Type B pancreatic cell (in vitro differentiated cells): ENCODE measurements around the gene SRGAP1. TPM values are rescaled to one million over a fixed set of nuclear protein-coding genes. Genes with fewer than 3 reads are reported as not detected.

Experiments
- DNase-seq: peaks from one replicate; pipeline ENCODE4 v3.0.0; 2021; ENCODE audit warnings: mixed read lengths; ENCODE audit not compliant: unreplicated experiment; ENCODE audit errors: extremely low spot score
- H3K27ac Mint-ChIP-seq: 2 replicates; pipeline ENCODE4 v1.8.0; 2021; ENCODE audit warnings: mild to moderate bottlenecking, mixed read lengths
- H3K27me3 Mint-ChIP-seq: 2 replicates; pipeline ENCODE4 v1.8.0; 2021; ENCODE audit warnings: mixed read lengths
- H3K36me3 Mint-ChIP-seq: 2 replicates; pipeline ENCODE4 v1.8.0; 2021; ENCODE audit warnings: mixed read lengths
- H3K4me1 Mint-ChIP-seq: one replicate; pipeline ENCODE4 v1.8.0; 2021; ENCODE audit warnings: mixed read lengths; ENCODE audit not compliant: unreplicated experiment
- H3K4me3 Mint-ChIP-seq: 2 replicates; pipeline ENCODE4 v1.8.0; 2021; ENCODE audit warnings: mild to moderate bottlenecking, mixed read lengths
- H3K9me3 Mint-ChIP-seq: 2 replicates; pipeline ENCODE4 v1.8.0; 2021; ENCODE audit warnings: mixed read lengths
- total RNA-seq: library from RNA; stranded (reverse); gene quantifications from 2 replicates; pipeline ENCODE4 v1.2.1, GENCODE V29; 2021; ENCODE audit warnings: low replicate concordance
- TF ChIP-seq, protein P1 (sequence below): fragments of 200-600 bp; sonication (generic); conservative IDR thresholded peaks from 2 replicates; pipeline ENCODE4 v1.5.0; 2021; ENCODE audit warnings: antibody characterized with exemption, mild to moderate bottlenecking

The SRGAP1 gene
- total RNA-seq, 1 donor from 2014 or later = 14.9 TPM

DNA sequence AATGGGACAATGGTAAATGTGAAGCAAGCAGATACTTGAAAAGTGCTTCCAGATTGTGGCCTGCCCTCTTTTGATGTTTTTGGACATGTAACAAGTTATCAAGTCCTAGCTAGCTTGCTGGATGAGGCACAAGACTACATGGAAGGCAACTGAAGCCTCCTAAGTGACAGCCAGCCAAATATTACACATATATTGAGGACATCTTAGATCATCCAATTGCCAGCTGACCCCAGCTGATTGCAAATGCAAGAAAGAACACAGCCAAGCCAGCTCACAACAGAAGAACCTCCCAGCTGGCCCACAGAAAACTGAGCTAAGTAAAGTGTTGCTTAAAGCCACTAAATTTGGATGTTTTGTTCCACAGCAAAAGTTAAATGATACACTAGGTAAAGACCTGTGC lies 156.9 kb downstream of the SRGAP1 start:
- no peaks in the 10 kb centered on the region for H3K27me3 Mint-ChIP-seq
- no peak for DNase-seq
- no peaks in the 10 kb centered on the region for H3K4me1 Mint-ChIP-seq
- H3K4me3 Mint-ChIP-seq = no peak overlapping the region
- peaks cover 7% of the 10 kb centered on the region for H3K9me3 Mint-ChIP-seq
- TF ChIP-seq, protein P1, sequence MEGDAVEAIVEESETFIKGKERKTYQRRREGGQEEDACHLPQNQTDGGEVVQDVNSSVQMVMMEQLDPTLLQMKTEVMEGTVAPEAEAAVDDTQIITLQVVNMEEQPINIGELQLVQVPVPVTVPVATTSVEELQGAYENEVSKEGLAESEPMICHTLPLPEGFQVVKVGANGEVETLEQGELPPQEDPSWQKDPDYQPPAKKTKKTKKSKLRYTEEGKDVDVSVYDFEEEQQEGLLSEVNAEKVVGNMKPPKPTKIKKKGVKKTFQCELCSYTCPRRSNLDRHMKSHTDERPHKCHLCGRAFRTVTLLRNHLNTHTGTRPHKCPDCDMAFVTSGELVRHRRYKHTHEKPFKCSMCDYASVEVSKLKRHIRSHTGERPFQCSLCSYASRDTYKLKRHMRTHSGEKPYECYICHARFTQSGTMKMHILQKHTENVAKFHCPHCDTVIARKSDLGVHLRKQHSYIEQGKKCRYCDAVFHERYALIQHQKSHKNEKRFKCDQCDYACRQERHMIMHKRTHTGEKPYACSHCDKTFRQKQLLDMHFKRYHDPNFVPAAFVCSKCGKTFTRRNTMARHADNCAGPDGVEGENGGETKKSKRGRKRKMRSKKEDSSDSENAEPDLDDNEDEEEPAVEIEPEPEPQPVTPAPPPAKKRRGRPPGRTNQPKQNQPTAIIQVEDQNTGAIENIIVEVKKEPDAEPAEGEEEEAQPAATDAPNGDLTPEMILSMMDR = no peak
- peaks cover 4% of the 10 kb centered on the region for H3K36me3 Mint-ChIP-seq
- no peak overlapping the region for H3K27ac Mint-ChIP-seq

DNA sequence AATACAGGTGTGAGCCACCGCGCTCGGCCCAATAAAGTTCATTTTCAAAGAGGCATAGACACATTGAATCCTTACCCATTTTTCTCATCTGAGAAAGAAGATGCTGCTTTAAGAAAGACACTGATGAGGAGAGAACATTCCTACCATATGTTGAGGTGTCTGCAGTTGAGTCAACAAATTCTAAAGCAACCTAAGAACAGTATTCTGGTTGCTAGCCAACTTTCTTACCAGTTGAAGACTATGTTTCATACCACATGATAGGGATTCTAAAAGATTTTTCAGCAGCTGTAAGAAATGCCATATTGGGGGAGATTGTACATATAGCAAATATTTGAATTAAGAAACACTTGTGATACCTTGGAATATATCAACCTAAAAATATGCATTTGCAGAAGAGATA lies 160.1 kb downstream of the SRGAP1 start:
- Mint-ChIP-seq H3K4me1 (no peaks in the 10 kb centered on the region), H3K27me3 (no peaks in the 10 kb centered on the region), H3K27ac (no peak overlapping the region), H3K36me3 (peaks cover 6% of the 10 kb centered on the region), H3K9me3 (peaks cover 9% of the 10 kb centered on the region), H3K4me3 (no peak overlapping the region)
- DNase-seq = no peak
- TF ChIP-seq, protein P1 = no peak

DNA sequence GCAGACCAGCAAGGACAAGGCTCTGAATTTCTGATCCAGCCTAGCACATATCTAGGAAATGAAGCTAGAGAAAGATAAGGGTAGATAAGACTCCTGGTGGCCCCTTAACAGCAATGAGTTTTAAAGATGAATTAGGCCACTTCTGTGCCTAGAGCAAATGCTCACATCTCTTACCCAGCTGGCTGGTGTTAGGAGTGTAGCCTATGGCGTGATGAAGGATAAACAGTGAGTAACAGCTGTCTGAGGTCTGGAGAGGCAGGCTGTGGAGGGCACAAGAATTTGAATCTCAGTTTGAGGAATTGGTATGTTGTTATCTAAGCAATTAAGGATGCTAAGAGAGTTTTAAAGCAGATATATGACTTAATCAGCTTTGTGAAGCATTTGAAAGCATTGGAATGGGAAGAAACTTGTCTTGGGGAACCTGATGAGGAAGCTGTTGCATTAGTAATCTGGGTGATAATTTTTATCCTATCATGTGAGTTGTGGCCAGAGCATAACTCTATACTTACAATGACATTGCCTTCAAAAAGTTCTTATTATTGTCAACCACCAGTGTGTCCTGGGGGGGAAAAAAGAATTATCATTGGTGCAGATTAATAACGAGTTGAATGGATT lies 161.8 kb downstream of the SRGAP1 start:
- peaks cover 6% of the 10 kb centered on the region for H3K36me3 Mint-ChIP-seq
- DNase-seq = no peak
- TF ChIP-seq, protein P1 = no peak
- H3K9me3 Mint-ChIP-seq = peaks cover 9% of the 10 kb centered on the region
- H3K27ac Mint-ChIP-seq = no peak overlapping the region
- no peaks in the 10 kb centered on the region for H3K4me1 Mint-ChIP-seq
- H3K27me3 Mint-ChIP-seq = no peaks in the 10 kb centered on the region
- no peak overlapping the region for H3K4me3 Mint-ChIP-seq

DNA sequence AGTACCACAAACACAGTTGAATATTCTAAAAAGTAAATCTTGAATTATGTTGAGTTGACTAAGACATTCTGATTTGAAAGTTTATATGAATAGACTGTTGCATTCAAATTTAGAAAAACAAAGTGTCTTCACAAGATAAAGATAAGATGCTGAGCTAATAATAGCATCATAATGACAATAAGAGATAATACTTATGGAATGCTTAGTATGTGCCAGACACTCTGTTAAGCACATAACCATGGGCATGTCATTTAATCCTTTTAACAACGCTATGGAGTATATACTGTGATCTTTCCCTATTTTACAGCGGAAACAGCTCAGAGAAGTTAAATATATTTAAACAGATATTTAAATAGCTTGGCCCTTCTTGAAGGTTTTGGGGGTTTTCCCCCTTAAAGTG lies 163.4 kb downstream of the SRGAP1 start:
- H3K27ac Mint-ChIP-seq = no peak overlapping the region
- TF ChIP-seq, protein P1 = no peak
- H3K4me1 Mint-ChIP-seq = no peaks in the 10 kb centered on the region
- peaks cover 9% of the 10 kb centered on the region for H3K9me3 Mint-ChIP-seq
- peaks cover 6% of the 10 kb centered on the region for H3K36me3 Mint-ChIP-seq
- no peak for DNase-seq
- H3K4me3 Mint-ChIP-seq = no peak overlapping the region
- no peaks in the 10 kb centered on the region for H3K27me3 Mint-ChIP-seq

DNA sequence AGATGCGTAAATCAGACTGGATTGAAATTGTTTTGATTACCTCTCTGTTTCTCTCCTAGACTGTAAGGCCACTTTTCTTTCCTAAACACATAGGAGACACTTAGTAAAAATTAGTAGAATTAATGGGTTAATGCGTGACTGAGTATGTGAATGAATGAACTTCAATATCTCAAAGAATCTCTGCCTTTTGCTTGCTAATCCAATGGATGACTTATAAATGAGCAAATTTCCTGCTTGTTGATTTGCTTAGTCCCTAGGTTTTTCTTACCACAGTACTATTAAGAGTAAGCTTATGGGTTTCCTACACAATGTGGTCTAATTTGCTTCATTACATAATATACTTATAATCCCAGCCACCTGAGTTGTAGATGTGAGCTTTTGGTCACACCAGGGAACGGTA lies 164.1 kb downstream of the SRGAP1 start:
- peaks cover 6% of the 10 kb centered on the region for H3K36me3 Mint-ChIP-seq
- H3K9me3 Mint-ChIP-seq = peaks cover 9% of the 10 kb centered on the region
- H3K27me3 Mint-ChIP-seq = no peaks in the 10 kb centered on the region
- no peak for DNase-seq
- no peak overlapping the region for H3K4me3 Mint-ChIP-seq
- TF ChIP-seq, protein P1 = no peak
- H3K27ac Mint-ChIP-seq = no peak overlapping the region
- no peaks in the 10 kb centered on the region for H3K4me1 Mint-ChIP-seq
